SK-N-SH (cell line): ENCODE measurements around the gene ZNF827.

Experiments used
- CTCF ChIP-seq: fragments of 200-600 bp; sonication (generic); IDR thresholded peaks from 2 replicates; pipeline ENCODE4 v1.6.1; 2017; ENCODE audit warnings: antibody characterized with exemption, mild to moderate bottlenecking, moderate library complexity
- JUND ChIP-seq: IDR thresholded peaks from 2 replicates; pipeline ENCODE4 v1.4.0; 2012
- MAX ChIP-seq: IDR thresholded peaks from 2 replicates; pipeline ENCODE4 v1.4.0; 2012; ENCODE audit warnings: low read depth
- MXI1 ChIP-seq: IDR thresholded peaks from 2 replicates; pipeline ENCODE4 v1.6.1; 2012; ENCODE audit warnings: mild to moderate bottlenecking, low read depth, low read length, improper control_type of control experiment
- SIN3A ChIP-seq: IDR thresholded peaks from 2 replicates; pipeline ENCODE4 v1.6.1; 2012; ENCODE audit warnings: low read depth, mild to moderate bottlenecking, low read length, moderate library complexity, borderline replicate concordance
- YY1 ChIP-seq: IDR thresholded peaks from 2 replicates; pipeline ENCODE4 v1.4.0; 2012; ENCODE audit warnings: low read depth, mild to moderate bottlenecking

GRCh38 chr4:145830699-145831098, 107.9 kb downstream of the ZNF827 start:
- TF ChIP-seq MAX (no peak), JUND (no peak), CTCF (no peak), SIN3A (no peak), MXI1 (no peak), YY1 (no peak)
